Measurements from ENCODE around the gene SLC7A6.
"Not testable (repeated sequence)": the region's sequence is repeated elsewhere in the genome, so short reads cannot be mapped to it uniquely, and the experiment has no call there.

SLC7A6 gene

DNA sequence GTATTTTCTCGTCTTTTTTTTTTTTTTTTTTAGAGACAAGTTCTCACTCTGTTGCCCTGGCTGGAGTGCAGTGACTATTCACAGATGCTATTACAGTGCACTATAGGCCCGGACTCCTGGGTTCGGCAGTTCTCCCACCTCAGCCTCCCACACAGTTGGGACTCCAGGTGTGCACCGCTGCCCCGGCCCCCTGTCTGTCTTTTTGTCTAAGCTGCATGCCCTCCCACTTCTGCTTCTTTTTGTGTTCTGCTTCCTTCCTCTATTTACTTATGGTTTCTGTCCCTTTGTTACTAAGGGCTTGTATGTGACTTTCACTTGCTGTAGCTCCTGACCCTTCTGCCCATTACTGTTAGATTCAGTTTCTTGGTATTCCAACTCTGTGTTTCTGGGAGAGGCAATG lies 20.5 kb downstream of the SLC7A6 start:
- Histone ChIP-seq H3K4me1 (ENCODE audit: insufficient read depth, low read length) (no peaks in the 10 kb centered on the region), H3K9me3 (ENCODE audit: low read length) (no peaks in the 10 kb centered on the region), H2AFZ (ENCODE audit: low read depth, low read length) (no peak overlapping the region), H3K36me3 (ENCODE audit: insufficient read depth, low read length) (peaks cover 14% of the 10 kb centered on the region), H3K27me3 (ENCODE audit: insufficient read depth, low read length) (no peaks in the 10 kb centered on the region), H3K4me3 (ENCODE audit: low read length) (no peak overlapping the region)

DNA sequence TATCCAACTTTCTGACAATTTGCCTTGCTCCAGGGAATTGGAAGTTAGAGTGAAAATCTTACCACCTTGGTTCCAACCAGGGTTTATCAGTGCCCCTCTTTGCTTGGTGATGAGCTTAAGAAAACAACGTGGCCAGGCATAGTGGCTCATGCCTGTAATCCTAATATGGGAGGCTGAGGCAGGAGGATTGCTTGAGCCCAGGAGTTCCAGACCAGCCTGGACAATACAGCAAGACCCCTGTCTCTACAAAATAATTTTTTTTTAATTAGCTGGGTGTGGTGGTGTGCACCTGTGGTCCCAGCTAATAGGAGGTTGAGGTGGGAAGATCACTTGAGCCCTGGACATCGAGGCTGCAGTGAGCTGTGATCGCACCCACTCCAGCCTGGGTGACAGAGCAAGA lies 21.4 kb downstream of the SLC7A6 start:
- H3K36me3 ChIP-seq (ENCODE audit: insufficient read depth, low read length) = peaks cover 17% of the 10 kb centered on the region
- no peak overlapping the region for H3K4me3 ChIP-seq (ENCODE audit: low read length)
- H3K27me3 ChIP-seq (ENCODE audit: insufficient read depth, low read length) = no peaks in the 10 kb centered on the region
- H3K9me3 ChIP-seq (ENCODE audit: low read length) = no peaks in the 10 kb centered on the region
- H2AFZ ChIP-seq (ENCODE audit: low read depth, low read length) = no peak overlapping the region
- H3K4me1 ChIP-seq (ENCODE audit: insufficient read depth, low read length) = no peaks in the 10 kb centered on the region

DNA sequence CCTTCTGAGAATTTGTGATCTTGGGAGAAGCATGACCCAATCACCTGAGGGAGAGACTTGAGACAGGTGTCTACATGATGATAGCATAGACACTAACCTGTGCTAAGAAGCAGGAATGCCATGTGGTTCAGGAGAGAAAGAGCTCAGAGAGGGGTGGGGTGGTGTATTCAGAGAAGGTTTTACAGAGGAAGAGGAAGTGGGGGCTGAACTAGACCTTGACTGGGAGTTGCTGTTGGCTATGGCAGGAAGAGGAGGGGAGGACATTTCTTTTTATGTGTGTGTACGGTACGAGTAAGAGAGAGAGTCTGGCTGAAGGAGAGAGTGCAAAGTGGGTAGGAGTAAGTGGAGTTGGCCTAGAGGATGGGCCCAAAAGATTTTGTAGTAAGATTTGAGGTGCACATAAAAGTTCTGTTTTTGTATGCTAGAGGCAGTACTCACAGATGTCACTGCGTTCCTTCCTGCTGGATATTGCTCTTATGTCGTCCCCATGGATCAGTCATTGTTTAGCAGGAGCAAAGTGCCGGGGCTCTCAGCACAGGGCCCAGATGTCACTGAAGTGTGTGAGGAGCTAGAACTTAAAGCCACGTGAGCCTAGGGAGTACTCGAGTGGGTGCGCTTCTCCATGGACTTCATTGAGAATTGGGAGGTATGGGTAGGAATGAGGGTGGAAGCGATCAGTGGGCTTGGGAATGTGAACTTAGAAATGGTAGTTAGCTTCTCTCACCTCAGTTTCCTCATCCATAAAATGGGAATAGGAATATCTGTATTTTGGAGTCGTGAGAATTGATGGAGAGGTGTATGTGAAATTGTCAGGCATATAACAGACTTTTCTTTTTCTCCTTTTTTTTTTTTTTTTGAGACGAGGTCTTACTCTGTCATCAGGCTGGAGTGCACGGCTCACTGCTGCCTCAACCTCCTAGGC lies 22.1 kb downstream of the SLC7A6 start:
- Histone ChIP-seq H3K36me3 (ENCODE audit: insufficient read depth, low read length) (peaks cover 19% of the 10 kb centered on the region), H2AFZ (ENCODE audit: low read depth, low read length) (no peak overlapping the region), H3K9me3 (ENCODE audit: low read length) (no peaks in the 10 kb centered on the region), H3K4me1 (ENCODE audit: insufficient read depth, low read length) (no peaks in the 10 kb centered on the region), H3K27me3 (ENCODE audit: insufficient read depth, low read length) (no peaks in the 10 kb centered on the region), H3K4me3 (ENCODE audit: low read length) (no peak overlapping the region)

DNA sequence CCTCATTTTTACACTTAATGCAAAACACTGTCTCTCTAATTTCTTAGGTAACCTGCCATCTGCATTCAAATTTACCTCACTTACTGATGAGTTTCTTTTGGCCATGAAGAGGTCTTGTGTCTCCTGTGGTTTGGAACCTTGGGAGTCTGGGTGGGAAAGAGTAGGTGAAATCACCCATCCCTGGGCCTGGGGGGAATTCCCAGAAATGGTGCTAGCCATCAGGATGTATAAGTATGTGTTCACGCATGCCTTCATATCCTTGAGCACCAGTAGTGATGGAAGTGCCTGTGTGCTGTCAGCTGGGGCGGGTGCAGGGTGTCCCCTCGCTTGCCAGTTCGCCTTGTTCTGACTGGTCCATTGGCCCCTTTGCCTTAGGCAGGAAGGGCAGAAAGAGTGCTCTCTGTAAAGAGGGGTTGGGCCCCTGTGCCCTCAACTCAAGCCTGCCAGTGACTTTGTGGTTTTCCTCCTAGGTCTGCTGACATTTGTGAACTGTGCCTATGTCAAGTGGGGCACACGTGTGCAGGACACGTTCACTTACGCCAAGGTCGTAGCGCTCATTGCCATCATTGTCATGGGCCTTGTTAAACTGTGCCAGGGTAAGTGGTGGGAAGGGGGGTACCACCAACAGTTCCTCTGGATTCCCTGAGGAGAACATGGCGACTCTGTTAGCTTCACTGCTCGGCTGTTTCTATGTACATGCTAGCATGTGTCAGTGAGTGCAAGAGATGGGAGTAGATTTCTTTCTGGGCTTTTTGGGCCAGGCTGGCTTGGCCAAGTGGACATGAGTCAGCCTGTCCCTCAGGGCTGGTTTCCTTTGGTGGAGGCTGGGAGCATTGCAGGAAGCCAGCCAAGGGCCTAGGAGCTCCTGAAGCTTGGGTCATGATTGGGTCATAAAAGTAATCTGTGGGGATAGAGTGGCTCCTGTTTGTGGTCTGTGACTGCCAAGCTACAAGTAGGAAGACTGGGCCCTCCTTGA lies 23.2 kb downstream of the SLC7A6 start:
- Histone ChIP-seq H3K4me3 (ENCODE audit: low read length) (no peak overlapping the region), H3K36me3 (ENCODE audit: insufficient read depth, low read length) (peaks cover 28% of the 10 kb centered on the region), H2AFZ (ENCODE audit: low read depth, low read length) (no peak overlapping the region), H3K4me1 (ENCODE audit: insufficient read depth, low read length) (no peaks in the 10 kb centered on the region), H3K9me3 (ENCODE audit: low read length) (no peaks in the 10 kb centered on the region), H3K27me3 (ENCODE audit: insufficient read depth, low read length) (no peaks in the 10 kb centered on the region)

DNA sequence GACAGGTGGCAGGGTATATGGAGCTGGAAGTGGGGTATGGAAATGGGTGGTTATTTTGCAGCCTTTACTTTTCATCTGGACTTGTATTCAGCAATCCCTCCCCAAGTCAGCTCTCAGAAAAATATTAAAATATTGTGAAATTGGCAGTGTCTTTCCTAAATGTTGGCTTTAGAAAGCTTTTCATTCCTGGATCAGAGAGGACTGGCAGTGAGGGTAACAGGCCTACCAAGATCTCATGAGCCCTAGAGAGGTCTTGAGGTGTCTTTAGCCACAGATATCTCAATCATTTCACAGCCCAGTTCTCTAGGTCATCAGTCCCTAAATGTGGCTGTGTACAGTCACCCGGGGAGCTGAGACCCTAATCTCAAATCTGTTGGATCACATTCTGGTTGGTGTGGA lies 23.9 kb downstream of the SLC7A6 start:
- H3K9me3 ChIP-seq (ENCODE audit: low read length) = no peaks in the 10 kb centered on the region
- no peaks in the 10 kb centered on the region for H3K27me3 ChIP-seq (ENCODE audit: insufficient read depth, low read length)
- no peak overlapping the region for H2AFZ ChIP-seq (ENCODE audit: low read depth, low read length)
- no peak overlapping the region for H3K4me3 ChIP-seq (ENCODE audit: low read length)
- H3K4me1 ChIP-seq (ENCODE audit: insufficient read depth, low read length) = no peaks in the 10 kb centered on the region
- peaks cover 31% of the 10 kb centered on the region for H3K36me3 ChIP-seq (ENCODE audit: insufficient read depth, low read length)

DNA sequence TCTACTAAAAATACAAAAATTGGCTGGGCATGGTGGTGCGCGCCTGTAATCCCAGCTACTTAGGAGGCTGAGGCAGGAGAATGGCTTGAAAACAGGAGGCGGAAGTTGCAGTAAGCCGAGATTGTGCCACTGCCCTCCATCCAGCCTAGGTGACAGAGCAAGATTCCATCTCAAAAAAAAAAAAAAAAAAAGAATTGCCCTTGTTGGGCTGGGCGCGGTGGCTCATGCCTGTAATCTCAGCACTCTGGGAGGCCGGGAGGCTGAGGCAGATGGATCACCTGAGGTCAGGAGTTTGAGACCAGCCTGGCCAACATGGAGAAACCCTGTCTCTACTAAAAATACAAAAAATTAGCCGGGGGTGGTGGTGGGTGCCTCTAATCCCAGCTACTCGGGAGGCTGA lies 24.5 kb downstream of the SLC7A6 start:
- H3K36me3 ChIP-seq (ENCODE audit: insufficient read depth, low read length) = peaks cover 34% of the 10 kb centered on the region
- H3K27me3 ChIP-seq (ENCODE audit: insufficient read depth, low read length) = not testable (repeated sequence)

DNA sequence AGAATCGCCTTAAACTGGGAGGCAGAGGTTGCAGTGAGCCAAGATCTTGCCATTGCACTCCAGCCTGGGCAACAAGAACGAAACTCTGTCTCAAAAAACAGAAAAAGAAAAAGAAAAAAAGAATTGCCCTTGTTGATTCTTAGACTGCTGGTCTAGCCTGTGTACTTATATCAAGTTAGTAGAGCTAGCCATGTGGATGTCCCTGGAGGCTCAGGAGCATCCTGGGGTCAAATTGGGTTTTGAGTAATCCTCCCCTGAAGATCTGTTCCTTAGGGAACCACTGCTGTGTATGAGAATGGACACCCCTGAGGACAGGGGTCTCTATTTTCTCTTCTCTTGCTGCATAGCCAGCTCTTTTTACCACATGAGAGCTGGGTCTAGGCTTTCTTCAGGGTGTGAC lies 24.9 kb downstream of the SLC7A6 start:
- Histone ChIP-seq H3K27me3 (ENCODE audit: insufficient read depth, low read length) (no peaks in the 10 kb centered on the region), H3K4me3 (ENCODE audit: low read length) (no peak overlapping the region), H3K36me3 (ENCODE audit: insufficient read depth, low read length) (peaks cover 36% of the 10 kb centered on the region), H3K4me1 (ENCODE audit: insufficient read depth, low read length) (no peaks in the 10 kb centered on the region), H2AFZ (ENCODE audit: low read depth, low read length) (no peak overlapping the region), H3K9me3 (ENCODE audit: low read length) (no peaks in the 10 kb centered on the region)

More for the DNA sequence above, 24.5 kb downstream of the SLC7A6 start:
- H3K4me1 ChIP-seq (ENCODE audit: insufficient read depth, low read length); H2AFZ ChIP-seq (ENCODE audit: low read depth, low read length); H3K4me3 ChIP-seq (ENCODE audit: low read length); H3K9me3 ChIP-seq (ENCODE audit: low read length): not testable (repeated sequence)

DNA sequence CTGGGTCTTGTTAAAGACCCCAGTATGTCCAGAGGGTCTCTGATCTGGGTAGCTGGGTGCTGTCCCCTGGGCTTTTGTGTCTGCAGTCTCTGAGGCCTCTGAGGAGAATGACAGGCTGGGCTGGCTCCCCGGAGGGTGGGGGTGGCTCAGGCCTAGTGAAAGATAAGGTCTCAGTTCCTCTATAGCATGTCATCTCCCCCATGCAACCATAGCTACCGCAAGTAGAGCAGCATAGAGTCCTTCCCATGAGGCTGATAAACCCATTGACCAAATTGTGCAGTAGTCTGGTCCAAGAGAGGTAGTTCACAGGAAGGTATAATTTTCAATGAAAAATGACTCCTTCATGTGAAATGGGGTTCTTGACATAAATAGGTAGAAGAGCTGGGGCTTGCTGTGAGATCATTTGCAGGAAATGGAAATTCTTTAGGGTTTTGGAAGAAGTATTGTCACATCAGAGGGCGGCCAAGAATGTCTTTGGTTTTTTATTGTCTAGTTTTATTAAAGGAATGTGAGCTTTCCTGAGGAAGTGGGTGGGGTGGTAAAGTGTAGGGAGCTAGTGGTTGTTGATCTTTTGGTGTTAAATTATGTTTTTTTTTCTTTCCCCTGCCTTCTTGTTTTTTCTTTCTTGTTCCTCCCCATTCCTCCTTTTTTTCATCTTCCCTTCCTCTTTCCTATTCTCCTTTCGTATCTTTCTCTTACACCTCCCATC lies 25.4 kb downstream of the SLC7A6 start:
- H3K9me3 ChIP-seq (ENCODE audit: low read length) = no peaks in the 10 kb centered on the region
- no peaks in the 10 kb centered on the region for H3K27me3 ChIP-seq (ENCODE audit: insufficient read depth, low read length)
- peaks cover 41% of the 10 kb centered on the region for H3K36me3 ChIP-seq (ENCODE audit: insufficient read depth, low read length)
- H3K4me3 ChIP-seq (ENCODE audit: low read length) = no peak overlapping the region
- H2AFZ ChIP-seq (ENCODE audit: low read depth, low read length) = no peak overlapping the region
- no peaks in the 10 kb centered on the region for H3K4me1 ChIP-seq (ENCODE audit: insufficient read depth, low read length)

DNA sequence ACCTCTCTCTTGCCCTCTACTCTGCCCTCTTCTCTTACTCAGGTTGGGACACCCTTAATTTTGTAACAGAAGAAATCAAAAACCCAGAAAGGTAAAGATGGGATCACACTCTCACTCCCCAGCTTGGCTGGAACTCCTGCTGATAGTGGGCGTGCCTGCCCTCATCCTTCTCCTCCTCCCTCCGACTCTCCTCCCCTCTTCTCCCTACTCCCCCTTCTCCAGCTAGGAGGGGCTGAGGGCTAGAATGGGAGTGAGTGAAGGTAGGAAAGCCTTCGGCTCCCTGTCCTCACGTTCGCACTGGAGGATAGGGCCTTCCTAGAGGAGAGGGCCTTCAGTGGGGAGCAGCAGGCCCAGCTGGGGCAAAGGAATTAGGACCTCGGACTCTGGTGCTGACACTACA lies 26.1 kb downstream of the SLC7A6 start:
- Histone ChIP-seq H3K4me1 (ENCODE audit: insufficient read depth, low read length) (no peaks in the 10 kb centered on the region), H3K36me3 (ENCODE audit: insufficient read depth, low read length) (peaks cover 41% of the 10 kb centered on the region), H3K27me3 (ENCODE audit: insufficient read depth, low read length) (no peaks in the 10 kb centered on the region), H3K9me3 (ENCODE audit: low read length) (no peaks in the 10 kb centered on the region), H3K4me3 (ENCODE audit: low read length) (no peak overlapping the region), H2AFZ (ENCODE audit: low read depth, low read length) (no peak overlapping the region)

DNA sequence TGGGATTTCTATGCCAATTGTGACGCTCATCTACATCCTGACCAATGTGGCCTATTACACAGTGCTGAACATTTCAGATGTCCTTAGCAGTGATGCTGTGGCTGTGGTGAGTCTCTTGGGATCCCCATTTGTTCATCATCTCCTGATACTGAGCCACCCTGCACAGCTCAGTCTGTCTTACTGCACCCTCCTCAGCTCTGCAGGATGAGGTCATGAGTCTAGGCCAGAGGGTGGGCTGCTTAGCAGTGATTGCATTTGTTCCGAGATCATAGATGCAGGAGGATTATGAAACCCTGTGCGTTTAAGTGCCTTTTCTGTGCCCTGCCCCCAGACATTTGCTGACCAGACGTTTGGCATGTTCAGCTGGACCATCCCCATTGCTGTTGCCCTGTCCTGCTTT lies 26.9 kb downstream of the SLC7A6 start:
- Histone ChIP-seq H3K27me3 (ENCODE audit: insufficient read depth, low read length) (no peaks in the 10 kb centered on the region), H3K36me3 (ENCODE audit: insufficient read depth, low read length) (peaks cover 47% of the 10 kb centered on the region), H3K4me3 (ENCODE audit: low read length) (no peak overlapping the region), H2AFZ (ENCODE audit: low read depth, low read length) (no peak overlapping the region), H3K4me1 (ENCODE audit: insufficient read depth, low read length) (no peaks in the 10 kb centered on the region), H3K9me3 (ENCODE audit: low read length) (no peaks in the 10 kb centered on the region)

DNA sequence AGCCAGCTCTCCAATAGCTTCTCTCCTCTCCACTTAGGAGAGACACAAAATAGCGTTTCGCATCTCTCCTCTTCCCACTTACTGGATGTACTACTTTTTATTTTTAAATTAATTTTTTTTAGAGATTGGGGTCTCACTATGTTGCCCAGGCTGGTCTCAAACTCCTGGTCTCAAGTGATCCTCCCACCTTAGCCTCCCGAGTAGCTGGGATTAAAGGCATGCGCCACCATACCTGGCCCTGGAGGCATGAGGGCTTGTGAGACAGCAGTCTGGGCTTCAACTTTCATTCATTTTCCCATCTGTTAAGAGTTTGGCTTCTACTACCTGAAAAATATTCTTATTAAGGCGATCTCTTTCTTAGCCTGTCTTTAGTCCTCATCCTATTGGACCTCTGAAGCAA lies 28.1 kb downstream of the SLC7A6 start:
- H3K27me3 ChIP-seq (ENCODE audit: insufficient read depth, low read length) = no peaks in the 10 kb centered on the region
- no peak overlapping the region for H2AFZ ChIP-seq (ENCODE audit: low read depth, low read length)
- H3K9me3 ChIP-seq (ENCODE audit: low read length) = no peaks in the 10 kb centered on the region
- no peak overlapping the region for H3K4me3 ChIP-seq (ENCODE audit: low read length)
- peaks cover 2% of the 10 kb centered on the region for H3K4me1 ChIP-seq (ENCODE audit: insufficient read depth, low read length)
- peaks cover 54% of the 10 kb centered on the region for H3K36me3 ChIP-seq (ENCODE audit: insufficient read depth, low read length)

DNA sequence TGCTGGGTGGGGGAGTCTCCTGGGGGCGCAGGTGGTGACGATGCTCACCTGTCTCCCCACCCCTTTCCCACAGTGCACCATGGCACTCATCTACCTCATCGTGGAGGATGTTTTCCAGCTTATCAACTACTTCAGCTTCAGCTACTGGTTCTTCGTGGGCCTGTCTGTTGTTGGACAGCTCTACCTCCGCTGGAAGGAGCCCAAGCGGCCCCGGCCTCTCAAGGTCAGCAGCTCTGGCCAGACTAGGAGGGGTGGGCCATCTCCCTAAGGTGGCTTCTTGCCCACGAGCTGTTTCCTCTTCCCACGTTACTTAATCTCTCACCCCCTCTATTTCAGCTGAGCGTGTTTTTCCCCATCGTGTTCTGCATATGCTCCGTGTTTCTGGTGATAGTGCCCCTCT lies 32.0 kb downstream of the SLC7A6 start:
- Histone ChIP-seq H3K27me3 (ENCODE audit: insufficient read depth, low read length) (no peaks in the 10 kb centered on the region), H3K4me3 (ENCODE audit: low read length) (no peak overlapping the region), H2AFZ (ENCODE audit: low read depth, low read length) (no peak overlapping the region), H3K36me3 (ENCODE audit: insufficient read depth, low read length) (peaks cover 76% of the 10 kb centered on the region), H3K4me1 (ENCODE audit: insufficient read depth, low read length) (peaks cover 2% of the 10 kb centered on the region), H3K9me3 (ENCODE audit: low read length) (no peaks in the 10 kb centered on the region)

DNA sequence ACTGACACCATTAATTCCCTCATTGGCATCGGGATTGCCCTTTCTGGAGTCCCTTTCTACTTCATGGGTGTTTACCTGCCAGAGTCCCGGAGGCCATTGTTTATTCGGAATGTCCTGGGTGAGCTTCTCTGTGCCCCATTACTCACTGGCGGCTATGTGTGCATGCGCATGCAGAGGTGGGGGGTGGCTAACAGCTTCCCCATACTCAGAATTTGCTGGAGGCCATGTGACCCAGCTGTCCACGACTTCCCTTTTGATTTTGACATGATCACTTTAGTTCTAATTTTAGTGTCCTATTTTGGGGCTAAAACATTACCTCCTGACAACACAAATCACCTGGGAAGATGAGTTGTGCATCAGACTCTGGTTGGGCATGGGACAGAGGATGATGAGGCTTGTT lies 32.4 kb downstream of the SLC7A6 start:
- no peak overlapping the region for H2AFZ ChIP-seq (ENCODE audit: low read depth, low read length)
- peaks cover 2% of the 10 kb centered on the region for H3K4me1 ChIP-seq (ENCODE audit: insufficient read depth, low read length)
- no peak overlapping the region for H3K4me3 ChIP-seq (ENCODE audit: low read length)
- peaks cover 76% of the 10 kb centered on the region for H3K36me3 ChIP-seq (ENCODE audit: insufficient read depth, low read length)
- no peaks in the 10 kb centered on the region for H3K27me3 ChIP-seq (ENCODE audit: insufficient read depth, low read length)
- no peaks in the 10 kb centered on the region for H3K9me3 ChIP-seq (ENCODE audit: low read length)

Data from neuron (in vitro differentiated cells).